HG03432 (cell line): Measurements from ENCODE around the gene SPPL3.
"Not testable (repeated sequence)": the region's sequence is repeated elsewhere in the genome, so short reads cannot be mapped to it uniquely, and the experiment has no call there.

Experiments
- ATAC-seq: cut with Tn5 transposase; IDR thresholded peaks from one replicate; pipeline ENCODE4 v1.9.1; 2021; ENCODE audit warnings: mild to moderate bottlenecking, moderate library complexity; ENCODE audit not compliant: unreplicated experiment

SPPL3 gene

DNA sequence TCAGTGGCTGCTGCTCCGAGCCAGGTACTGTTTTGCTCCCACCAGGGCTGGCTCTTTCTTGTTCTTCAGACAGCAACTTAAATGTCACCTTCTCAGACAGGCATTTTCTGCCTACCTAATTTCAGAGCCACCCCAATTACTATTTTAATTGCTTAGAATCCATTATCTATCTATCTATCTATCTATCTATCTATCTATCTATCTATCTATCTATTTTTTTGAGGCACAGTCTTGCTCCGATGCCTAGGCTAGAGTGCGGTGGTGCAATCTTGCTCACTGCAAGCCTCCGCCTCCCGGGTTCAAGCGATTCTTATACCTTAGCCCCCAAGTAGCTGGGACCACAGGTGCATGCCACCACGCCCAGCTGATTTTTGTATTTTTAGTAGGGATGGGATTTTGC lies 58.5 kb downstream of the SPPL3 start:
- ATAC-seq, result no peak

DNA sequence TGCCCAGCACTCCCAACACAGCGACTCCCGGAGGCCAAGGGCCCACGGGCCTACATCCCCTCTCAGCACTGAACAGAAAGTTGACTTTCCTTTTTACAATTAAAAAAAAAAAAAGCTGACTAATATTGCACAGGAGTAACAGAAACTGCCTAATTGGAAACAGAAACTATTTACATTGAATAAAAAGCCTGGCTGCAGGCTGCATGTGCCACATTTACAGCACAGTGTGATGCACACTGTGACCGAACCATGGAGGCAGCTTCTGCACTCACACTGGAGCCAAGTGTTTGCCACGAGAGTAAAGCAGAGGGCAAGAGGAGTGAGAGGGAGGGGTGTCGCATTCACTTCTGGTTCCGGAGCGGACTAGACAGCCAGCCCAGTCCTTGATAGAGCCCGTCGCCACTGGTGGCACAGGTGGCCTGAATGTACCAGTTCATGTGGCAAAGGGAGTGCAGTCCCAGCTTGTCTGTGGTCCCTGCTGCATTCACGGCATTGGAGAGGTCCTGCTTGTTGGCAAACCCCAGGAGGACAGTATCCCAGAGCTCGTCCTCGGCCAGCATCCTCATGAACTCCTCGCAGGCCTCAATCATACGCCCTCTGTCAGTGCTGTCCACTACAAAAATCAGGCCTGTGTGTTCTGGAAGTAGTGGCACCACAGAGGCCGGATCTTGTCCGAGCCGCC lies 59.2 kb downstream of the SPPL3 start:
- no peak for ATAC-seq

DNA sequence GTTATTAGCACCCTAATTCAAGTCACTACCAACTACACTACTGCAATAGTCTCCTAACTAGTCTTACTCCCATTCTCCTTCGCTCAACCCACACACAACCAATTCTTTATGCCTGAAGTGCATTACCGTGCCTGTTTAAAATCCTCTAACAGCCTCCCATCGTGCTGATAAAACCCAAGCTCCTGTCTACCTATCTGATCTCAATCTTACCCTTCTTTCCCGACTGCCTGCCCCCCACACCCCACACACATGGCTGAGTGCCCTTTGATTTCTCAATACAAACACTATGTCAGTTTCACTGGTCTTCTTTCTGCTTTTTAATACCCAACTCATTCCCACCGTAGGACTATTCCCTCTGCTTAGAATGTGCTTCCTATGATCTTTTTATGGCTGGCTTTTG lies 59.9 kb downstream of the SPPL3 start:
- no peak for ATAC-seq

DNA sequence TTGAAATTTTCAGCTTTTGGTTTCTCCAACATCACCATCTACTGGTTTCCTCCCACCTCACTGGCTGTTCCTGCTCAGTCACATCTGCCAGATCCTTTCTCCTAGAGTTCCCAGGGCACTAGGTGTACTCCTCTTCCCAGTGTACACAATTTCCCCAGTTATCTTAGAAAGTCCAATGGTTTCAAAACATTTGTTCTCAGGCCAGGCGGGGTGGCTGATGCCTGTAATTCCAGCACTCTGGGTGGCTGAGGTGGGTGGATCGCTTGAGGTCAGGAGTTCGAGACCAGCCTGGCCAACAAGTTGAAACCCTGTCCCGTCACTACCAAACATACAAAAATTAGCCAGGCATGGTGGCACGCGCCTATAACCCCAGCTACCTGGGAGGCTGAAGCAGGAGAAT lies 60.7 kb downstream of the SPPL3 start:
- ATAC-seq, result no peak

DNA sequence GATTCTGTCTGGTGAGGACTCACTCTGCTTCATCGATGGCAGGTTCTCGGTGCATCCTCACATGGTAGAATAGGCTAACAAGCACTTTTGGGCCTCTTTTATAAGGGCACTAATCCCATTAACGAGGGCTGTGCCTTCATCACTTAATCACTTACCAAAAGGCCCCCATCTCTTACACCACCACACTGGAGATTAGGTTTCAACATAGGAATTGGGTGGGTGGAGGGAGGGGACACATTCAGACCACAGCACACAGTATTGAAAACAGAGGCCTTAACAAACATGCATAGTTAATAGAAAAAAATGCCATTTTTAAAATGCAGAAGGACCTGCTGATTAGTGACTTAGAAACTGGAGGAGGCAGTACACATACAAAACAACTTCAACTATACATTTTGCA lies 61.6 kb downstream of the SPPL3 start:
- ATAC-seq, result no peak

DNA sequence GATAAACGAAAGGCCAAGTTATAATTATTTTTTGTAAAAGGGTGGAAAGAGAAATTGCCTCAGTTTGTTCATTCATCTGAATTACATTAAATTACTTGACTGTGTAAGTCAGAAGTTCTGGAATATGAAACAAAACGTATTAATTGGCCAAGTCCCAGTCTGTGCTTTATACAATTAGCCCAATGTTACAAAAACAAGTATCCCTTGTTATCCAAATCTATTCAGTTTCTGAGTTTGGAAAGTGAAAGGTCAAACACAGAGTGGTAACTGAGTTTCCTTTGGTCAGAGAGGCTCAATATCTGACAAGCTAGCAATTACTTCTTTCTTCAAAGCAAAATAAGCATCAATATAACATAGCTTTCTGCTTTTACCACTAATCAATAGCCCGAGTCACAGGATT lies 62.6 kb downstream of the SPPL3 start:
- no peak for ATAC-seq

DNA sequence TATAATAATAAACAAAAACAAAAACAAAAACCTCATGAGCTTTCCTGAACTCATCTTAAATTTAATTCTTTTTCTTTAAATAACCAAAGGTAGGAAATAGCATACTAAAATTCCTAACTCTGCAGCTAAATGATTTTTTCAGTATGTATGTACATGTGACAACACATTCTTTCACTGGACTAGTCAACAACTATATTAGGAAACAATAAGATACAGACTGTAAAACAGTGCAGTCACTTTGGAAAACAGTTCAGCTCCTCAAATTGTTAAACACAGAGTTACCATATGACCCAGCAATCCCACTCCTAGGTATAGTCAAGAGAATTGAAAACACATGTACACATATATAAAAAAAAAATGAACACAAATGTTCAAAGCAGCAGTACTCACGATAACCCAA lies 64.7 kb downstream of the SPPL3 start:
- ATAC-seq, result no peak

DNA sequence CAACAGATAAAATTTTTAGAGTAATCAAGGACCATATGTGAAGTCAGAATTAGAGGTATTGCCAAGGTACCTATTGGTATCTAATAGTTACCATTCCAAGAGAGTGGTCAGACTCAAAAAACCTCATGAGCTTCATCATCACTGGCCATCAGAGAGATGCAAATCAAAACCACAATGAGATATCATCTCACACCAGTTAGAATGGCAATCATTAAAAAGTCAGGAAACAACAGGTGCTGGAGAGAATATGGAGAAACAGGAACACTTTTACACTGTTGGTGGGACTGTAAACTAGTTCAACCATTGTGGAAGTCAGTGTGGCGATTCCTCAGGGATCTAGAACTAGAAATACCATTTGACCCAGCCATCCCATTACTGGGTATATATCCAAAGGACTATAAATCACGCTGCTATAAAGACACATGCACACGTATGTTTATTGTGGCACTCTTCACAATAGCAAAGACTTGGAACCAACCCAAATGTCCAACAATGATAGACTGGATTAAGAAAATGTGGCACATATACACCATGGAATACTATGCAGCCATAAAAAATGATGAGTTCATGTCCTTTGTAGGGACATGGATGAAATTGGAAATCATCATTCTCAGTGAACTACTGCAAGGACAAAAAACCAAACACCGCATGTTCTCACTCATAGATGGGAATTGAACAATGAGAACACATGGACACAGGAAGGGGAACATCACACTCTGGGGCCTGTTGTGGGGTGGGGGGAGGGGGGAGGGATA lies 65.4 kb downstream of the SPPL3 start:
- ATAC-seq, result not testable (repeated sequence)

DNA sequence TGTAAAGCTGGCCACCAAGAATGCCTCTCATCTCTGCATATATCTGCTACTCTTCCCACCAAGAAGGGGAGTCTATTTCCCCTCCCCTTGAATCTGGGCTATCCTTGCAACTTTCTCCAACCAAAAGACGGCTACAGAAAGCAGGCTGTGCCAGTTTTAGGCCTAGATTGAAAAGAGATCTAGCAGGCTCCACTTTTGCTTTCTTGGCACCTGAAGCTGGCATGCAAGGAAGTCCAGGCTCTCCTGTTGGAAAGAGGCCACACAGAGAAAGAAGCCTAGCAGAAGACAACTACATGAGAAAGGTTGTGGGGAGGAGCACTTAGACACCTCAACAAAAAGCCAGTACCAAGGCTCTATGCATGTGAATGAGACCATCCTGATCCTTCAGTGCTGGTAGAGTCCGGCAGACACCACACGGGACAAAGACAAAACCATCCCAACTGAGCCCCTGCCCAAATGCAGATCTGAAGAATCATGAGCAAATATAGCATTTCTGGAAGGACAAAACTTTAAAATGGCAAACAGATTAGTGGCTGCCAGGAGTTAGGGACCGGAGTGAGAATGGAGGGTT lies 68.0 kb downstream of the SPPL3 start:
- ATAC-seq, result no peak

DNA sequence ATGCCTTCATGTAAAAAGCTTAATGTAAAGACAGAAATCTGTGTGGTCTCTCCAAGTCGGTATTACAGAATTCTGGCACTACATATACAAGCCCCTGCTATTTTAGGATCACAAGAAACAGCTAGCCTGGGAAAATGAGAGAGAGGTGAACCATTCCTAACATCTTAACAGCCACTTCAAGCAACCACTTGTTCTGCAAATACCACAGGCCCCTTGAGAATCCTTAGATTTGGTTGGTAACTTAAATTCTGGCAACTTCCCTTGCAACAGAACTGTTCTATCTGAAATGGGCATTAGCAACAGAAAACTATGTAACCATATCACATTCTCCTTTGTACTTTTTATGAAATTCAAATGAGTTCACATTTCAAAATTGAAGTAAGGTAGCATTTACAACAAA lies 68.5 kb downstream of the SPPL3 start:
- ATAC-seq, result no peak

DNA sequence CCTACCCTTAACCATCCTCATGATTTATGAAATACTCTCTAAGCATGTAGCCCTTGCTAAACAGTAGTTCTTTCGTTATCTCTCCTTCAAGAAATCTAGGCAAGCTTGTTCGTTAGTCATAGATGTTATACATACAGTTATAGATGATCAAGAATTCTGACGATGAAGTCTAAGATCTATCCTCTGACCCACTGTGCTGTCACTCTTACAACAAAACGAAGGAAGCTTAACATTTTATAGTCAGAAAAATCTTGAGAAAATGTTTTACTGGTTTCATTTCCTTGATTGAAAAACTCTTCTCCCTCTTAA lies 68.9 kb downstream of the SPPL3 start:
- ATAC-seq, result no peak

DNA sequence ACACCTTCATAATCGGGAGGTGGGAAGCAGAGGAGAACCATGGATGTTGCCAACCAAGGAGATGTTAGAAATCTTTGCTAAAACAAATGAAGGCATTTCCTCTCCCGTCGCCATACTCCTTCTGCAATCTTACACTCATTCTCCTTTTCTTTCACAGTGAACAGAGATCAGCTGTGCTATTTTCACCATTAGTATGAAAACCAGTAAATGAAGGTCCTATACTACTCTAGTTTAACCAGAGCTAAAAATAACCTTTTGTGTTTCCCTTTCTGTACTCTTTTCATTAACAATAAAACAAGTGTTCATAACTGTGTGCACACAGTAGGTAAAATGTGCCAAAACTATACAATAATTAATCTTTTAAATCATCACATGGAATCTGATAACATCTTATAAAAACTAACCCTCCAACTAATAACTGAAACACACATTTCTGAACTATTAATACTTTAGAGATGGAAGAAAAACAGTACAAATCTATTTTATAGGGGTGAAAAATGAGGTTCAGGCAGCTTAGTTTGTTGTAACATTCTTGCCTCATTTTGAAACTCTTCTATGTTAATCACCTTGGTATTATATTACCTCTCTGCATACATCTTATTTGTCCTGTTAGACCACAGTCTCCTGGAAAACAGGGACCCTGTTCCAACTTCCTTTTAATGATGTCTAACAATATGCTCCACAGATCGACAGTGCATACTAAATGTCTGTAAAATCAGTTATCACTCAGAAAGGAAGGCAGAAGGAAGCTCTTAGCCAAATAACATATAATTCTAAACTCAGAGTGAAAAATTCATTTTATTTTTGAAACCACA lies 69.5 kb downstream of the SPPL3 start:
- ATAC-seq, result no peak

DNA sequence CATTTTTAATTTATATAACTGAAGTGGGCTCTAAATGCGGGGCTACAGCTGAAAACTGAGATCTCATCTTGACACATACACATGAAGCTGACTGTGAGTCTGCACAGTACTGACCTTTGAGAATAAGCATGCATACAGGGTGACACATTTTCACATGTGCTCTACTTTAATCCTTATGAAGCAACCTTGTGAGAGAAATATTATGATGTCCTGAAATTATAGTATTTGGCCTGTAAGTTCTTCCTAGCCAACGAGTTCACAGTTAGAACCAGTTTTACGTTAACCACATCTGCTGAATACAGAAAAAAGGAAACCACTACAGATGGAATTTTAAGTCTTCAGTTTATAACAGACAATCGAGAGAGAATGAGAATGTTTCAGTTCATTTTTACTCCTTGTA lies 70.3 kb downstream of the SPPL3 start:
- no peak for ATAC-seq

DNA sequence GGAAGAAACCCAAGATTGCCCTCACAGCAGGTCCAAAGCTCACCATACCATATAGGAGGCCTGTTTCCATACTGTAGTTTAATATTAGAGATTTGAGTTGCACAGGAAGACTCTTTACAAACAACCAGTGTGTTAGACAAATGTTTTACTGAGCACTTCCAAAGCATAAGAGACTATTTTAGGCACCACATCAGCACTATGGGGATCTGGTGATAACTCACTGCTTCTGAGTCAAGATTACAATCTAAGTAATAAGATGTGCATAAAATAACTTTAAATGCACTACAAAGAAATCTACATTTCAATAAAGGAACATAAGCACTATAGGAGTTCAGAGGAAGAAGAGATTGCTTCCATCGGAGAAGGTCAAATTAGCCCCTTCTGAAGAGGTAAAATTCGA lies 71.4 kb downstream of the SPPL3 start:
- no peak for ATAC-seq

DNA sequence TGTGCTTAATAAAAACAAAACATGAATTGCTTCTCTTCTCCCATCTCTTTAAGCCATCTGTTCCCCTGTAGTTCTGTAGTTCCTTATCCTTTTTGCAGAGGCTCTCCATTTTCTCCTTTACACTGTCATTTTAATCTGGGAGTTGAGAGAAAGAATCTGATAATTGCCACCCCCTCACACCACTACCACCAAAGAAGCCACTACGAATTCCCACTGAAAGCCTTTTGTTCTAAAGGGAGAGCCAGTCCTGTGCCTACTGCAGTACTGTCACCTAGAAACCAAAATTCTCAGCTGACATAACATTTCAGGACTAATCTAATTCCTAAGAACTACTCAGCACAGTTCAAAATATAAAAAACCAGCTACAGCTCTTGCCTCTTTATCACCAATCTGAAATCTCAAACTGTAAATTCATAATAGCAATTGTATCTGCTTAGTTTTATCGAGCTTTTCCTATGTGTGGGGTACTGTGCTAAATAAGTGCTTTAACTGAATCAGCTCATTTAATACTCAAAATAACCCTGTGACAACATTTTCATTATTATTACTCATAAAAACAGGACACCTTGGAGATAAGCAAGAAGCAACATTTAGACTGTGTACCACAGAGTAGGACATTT lies 72.4 kb downstream of the SPPL3 start:
- no peak for ATAC-seq

DNA sequence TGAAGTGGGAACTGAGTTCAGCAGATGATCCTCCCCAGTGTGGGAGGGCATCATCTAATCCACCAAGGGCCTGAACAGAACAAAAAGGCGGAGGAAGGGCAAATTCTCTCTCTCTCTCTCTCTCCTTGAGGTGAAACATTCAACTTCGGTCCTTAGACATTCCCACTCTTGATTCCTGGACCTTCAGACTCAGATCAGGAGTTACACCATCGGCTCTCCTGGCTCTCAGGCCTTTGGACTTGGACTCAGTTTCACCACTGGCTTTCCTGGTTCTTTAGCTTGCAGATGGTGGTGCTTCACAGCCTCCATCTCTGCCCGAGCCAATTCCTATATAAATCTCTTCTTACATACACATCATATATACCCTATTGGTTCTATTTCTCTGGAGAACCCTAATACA lies 73.2 kb downstream of the SPPL3 start:
- ATAC-seq, result no peak

DNA sequence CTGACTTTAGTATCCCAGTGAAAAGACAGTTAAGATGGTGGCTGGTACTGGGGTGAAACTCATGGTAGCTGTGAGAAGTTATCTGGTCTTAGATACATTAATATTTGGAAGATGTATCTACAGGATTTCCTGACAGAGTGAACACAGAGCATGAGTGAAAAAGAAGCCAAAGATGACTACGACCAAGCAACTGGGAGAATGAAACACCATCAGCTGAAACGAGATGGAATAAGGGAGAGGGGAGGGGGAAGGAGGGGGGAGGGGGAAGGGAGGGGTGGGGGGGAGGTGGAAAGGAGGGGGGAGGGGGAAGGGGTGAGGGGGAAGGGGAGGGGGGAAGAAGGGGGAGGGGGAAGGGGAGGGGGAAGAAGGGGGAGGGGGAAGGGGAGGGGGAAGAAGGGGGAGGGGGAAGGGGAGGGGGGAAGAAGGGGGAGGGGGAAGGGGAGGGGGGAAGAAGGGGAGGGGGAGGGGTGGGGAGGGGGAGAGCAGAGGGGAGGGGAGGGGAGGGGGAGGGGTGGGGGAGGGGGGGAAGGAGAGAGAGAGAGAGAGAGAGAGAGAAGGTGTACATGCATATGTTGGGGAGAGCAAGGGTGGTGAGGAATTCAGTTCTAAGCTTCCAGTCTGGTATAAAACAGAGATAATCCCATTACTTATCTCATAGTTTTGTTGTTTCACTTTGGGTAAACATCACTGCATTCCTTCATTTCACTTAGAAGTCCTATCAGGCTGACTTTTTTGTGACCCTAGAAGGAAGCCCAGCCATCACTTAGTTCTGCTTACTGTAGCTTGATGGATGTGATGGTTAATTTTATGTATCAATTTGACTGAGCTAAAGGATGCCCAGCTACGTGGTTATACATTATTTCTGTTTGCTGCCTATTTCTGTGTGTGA lies 73.9 kb downstream of the SPPL3 start:
- no peak for ATAC-seq

DNA sequence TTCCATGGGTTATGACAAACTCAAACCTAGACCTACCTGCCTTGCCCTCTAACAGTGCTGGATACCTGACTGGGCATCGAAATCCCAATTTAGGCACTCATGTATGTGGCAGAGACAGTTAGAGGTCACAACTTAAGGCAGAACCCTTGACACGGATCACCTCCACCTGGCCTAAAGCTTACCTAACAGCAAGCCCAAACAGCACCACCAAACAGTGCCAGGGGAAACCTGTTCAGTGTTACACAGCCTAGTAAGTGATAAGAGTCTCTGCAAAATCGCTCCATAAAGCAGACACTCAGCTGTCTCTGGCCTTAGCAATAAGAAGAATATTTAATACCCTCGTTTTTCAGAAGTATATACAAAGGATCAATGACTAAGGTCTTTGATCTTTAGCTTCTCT lies 77.8 kb downstream of the SPPL3 start:
- ATAC-seq, result no peak

DNA sequence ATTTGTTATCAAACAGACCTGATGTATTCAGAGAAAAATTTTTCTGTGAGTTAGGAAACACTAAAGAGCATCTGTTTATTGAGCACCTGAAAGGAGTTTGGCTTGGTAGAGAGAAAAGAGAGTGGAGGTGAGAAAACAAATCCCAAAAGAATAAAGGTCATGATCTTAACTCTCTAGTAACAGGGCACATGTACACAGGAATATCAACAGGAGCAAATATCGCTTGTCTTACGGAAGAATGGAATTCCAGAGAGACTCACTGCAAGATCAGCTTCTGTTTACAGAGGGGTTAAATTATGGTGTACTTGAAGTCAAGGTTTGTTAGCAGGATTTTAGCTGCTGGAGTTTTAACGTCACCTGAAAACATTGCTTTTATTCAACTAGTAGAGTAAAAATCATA lies 78.8 kb downstream of the SPPL3 start:
- ATAC-seq, result no peak

DNA sequence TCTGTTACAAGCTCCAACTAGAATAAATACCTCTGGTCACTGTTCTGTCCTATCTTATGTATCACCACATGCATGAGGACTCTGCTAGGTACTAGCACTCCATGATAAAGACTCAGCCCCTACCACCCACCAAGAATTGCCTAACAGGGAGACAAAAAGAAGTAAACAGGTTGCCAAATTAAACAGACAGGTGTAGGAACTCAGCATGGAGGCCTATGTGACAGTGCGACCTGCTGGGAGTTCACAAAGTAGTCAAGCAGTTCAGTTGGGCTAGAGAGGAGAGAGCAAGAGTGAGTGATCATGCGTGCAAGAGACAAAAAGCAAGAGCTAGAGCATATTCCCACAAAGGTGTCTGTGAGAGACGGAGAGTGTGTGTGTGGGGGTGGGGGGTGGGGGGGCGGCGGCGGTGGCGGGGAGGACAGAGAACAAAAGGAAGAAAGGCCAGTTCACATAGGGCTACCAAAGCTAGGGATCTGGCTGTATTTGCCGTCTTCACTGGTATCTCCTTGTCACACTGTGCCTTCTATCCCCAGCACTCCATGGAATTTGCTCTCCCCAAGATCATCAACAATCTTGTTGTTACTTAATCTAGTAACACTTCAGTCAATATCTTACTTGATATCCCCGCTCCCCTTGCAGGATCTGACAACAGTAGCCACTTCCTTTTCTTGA lies 81.2 kb downstream of the SPPL3 start:
- ATAC-seq, result no peak
